Measurements from ENCODE around the gene PREX1.
"Not testable (repeated sequence)": the region's sequence is repeated elsewhere in the genome, so short reads cannot be mapped to it uniquely, and the experiment has no call there.

Gene PREX1

GRCh38 chr20:48827855-48828733, at the start of gene PREX1:
Gene PREX1, minus strand, starts transcription at chr20:48827999. Its CDS starts 139 bp downstream, at chr20:48827860.
- Mint-ChIP-seq H3K4me1 (peaks cover 42% of the 10 kb centered on the region), H3K36me3 (ENCODE audit: insufficient read depth) (peaks cover 20% of the 10 kb centered on the region), H3K4me3 (peak within 1 kb of the TSS; percentile 97), H3K27me3 (no peaks in the 10 kb centered on the region), H3K27ac (ENCODE audit: low read depth) (peak within 1 kb of the TSS; percentile 91), H3K9me3 (no peaks in the 10 kb centered on the region)
- peak; percentile 71 to 82 for DNase-seq (ENCODE audit: low spot score in 2 of 2)
- ATAC-seq (replicated peaks; ENCODE audit: extremely low read depth, poor library complexity, severe bottlenecking), result peak; percentile 49

- DNase-seq (ENCODE audit: low spot score in 2 of 2) (no peak), ATAC-seq (replicated peaks; ENCODE audit: extremely low read depth, poor library complexity, severe bottlenecking) (no peak)
- Mint-ChIP-seq H3K4me3 (no peak overlapping the region), H3K4me1 (peaks cover 12% of the 10 kb centered on the region), H3K27ac (ENCODE audit: low read depth) (no peak overlapping the region), H3K27me3 (no peaks in the 10 kb centered on the region), H3K36me3 (ENCODE audit: insufficient read depth) (no peaks in the 10 kb centered on the region), H3K9me3 (no peaks in the 10 kb centered on the region)
Measured at GRCh38 chr20:48877304-48877703, 49.5 kb upstream of the PREX1 start.

GRCh38 chr20:48875914-48876240, 48.1 kb upstream of the PREX1 start:
- Mint-ChIP-seq H3K36me3 (ENCODE audit: insufficient read depth) (no peaks in the 10 kb centered on the region), H3K9me3 (no peaks in the 10 kb centered on the region), H3K27me3 (no peaks in the 10 kb centered on the region), H3K27ac (ENCODE audit: low read depth) (no peak overlapping the region), H3K4me3 (no peak overlapping the region), H3K4me1 (peaks cover 12% of the 10 kb centered on the region)
- DNase-seq (ENCODE audit: low spot score in 2 of 2) (no peak), ATAC-seq (replicated peaks; ENCODE audit: extremely low read depth, poor library complexity, severe bottlenecking) (no peak)

- Mint-ChIP-seq H3K9me3 (no peaks in the 10 kb centered on the region), H3K4me1 (peaks cover 12% of the 10 kb centered on the region), H3K27ac (ENCODE audit: low read depth) (peak overlapping the region; percentile 56), H3K36me3 (ENCODE audit: insufficient read depth) (no peaks in the 10 kb centered on the region), H3K27me3 (no peaks in the 10 kb centered on the region), H3K4me3 (no peak overlapping the region)
- DNase-seq (ENCODE audit: low spot score in 2 of 2) (no peak), ATAC-seq (replicated peaks; ENCODE audit: extremely low read depth, poor library complexity, severe bottlenecking) (no peak)
Measured at GRCh38 chr20:48875233-48875913, 47.6 kb upstream of the PREX1 start.

- not testable (repeated sequence) for ATAC-seq (replicated peaks; ENCODE audit: extremely low read depth, poor library complexity, severe bottlenecking); H3K4me3 Mint-ChIP-seq; H3K27me3 Mint-ChIP-seq; H3K9me3 Mint-ChIP-seq; H3K36me3 Mint-ChIP-seq (ENCODE audit: insufficient read depth); H3K4me1 Mint-ChIP-seq; H3K27ac Mint-ChIP-seq (ENCODE audit: low read depth); DNase-seq (ENCODE audit: low spot score in 2 of 2)
Measured at GRCh38 chr20:48869442-48869841, 41.6 kb upstream of the PREX1 start.

GRCh38 chr20:48866936-48867335, 39.1 kb upstream of the PREX1 start:
- Mint-ChIP-seq H3K4me1 (peaks cover 6% of the 10 kb centered on the region), H3K4me3 (no peak overlapping the region), H3K9me3 (no peaks in the 10 kb centered on the region), H3K27me3 (no peaks in the 10 kb centered on the region), H3K36me3 (ENCODE audit: insufficient read depth) (no peaks in the 10 kb centered on the region), H3K27ac (ENCODE audit: low read depth) (no peak overlapping the region)
- ATAC-seq (replicated peaks; ENCODE audit: extremely low read depth, poor library complexity, severe bottlenecking) (no peak), DNase-seq (ENCODE audit: low spot score in 2 of 2) (no peak)

- no peaks in the 10 kb centered on the region for H3K36me3 Mint-ChIP-seq (ENCODE audit: insufficient read depth)
- no peak overlapping the region for H3K27ac Mint-ChIP-seq (ENCODE audit: low read depth)
- no peaks in the 10 kb centered on the region for H3K9me3 Mint-ChIP-seq
- no peaks in the 10 kb centered on the region for H3K27me3 Mint-ChIP-seq
- peaks cover 6% of the 10 kb centered on the region for H3K4me1 Mint-ChIP-seq
- H3K4me3 Mint-ChIP-seq, result no peak overlapping the region
- DNase-seq (ENCODE audit: low spot score in 2 of 2) (no peak), ATAC-seq (replicated peaks; ENCODE audit: extremely low read depth, poor library complexity, severe bottlenecking) (no peak)
Measured at GRCh38 chr20:48864738-48865318, 37.0 kb upstream of the PREX1 start.

- Mint-ChIP-seq H3K36me3 (ENCODE audit: insufficient read depth) (no peaks in the 10 kb centered on the region), H3K27ac (ENCODE audit: low read depth) (no peak overlapping the region), H3K4me3 (no peak overlapping the region), H3K9me3 (no peaks in the 10 kb centered on the region), H3K4me1 (peaks cover 6% of the 10 kb centered on the region), H3K27me3 (no peaks in the 10 kb centered on the region)
- DNase-seq (ENCODE audit: low spot score in 2 of 2) (no peak), ATAC-seq (replicated peaks; ENCODE audit: extremely low read depth, poor library complexity, severe bottlenecking) (no peak)
Measured at GRCh38 chr20:48864254-48864653, 36.5 kb upstream of the PREX1 start.

GRCh38 chr20:48862279-48862678, 34.5 kb upstream of the PREX1 start:
- Mint-ChIP-seq H3K36me3 (ENCODE audit: insufficient read depth) (no peaks in the 10 kb centered on the region), H3K4me1 (peaks cover 6% of the 10 kb centered on the region), H3K9me3 (no peaks in the 10 kb centered on the region), H3K4me3 (no peak overlapping the region), H3K27ac (ENCODE audit: low read depth) (no peak overlapping the region), H3K27me3 (no peaks in the 10 kb centered on the region)
- no peak for DNase-seq (ENCODE audit: low spot score in 2 of 2)
- no peak for ATAC-seq (replicated peaks; ENCODE audit: extremely low read depth, poor library complexity, severe bottlenecking)

- ATAC-seq (replicated peaks; ENCODE audit: extremely low read depth, poor library complexity, severe bottlenecking) (no peak), DNase-seq (ENCODE audit: low spot score in 2 of 2) (no peak)
- Mint-ChIP-seq H3K4me3 (no peak overlapping the region), H3K27me3 (no peaks in the 10 kb centered on the region), H3K27ac (ENCODE audit: low read depth) (no peak overlapping the region), H3K9me3 (no peaks in the 10 kb centered on the region), H3K36me3 (ENCODE audit: insufficient read depth) (no peaks in the 10 kb centered on the region), H3K4me1 (peaks cover 6% of the 10 kb centered on the region)
Measured at GRCh38 chr20:48861444-48861843, 33.6 kb upstream of the PREX1 start.

GRCh38 chr20:48858075-48858790, 30.4 kb upstream of the PREX1 start:
- Mint-ChIP-seq H3K9me3 (no peaks in the 10 kb centered on the region), H3K4me3 (no peak overlapping the region), H3K27ac (ENCODE audit: low read depth) (no peak overlapping the region), H3K27me3 (no peaks in the 10 kb centered on the region), H3K4me1 (peaks cover 6% of the 10 kb centered on the region), H3K36me3 (ENCODE audit: insufficient read depth) (no peaks in the 10 kb centered on the region)
- ATAC-seq (replicated peaks; ENCODE audit: extremely low read depth, poor library complexity, severe bottlenecking) (no peak), DNase-seq (ENCODE audit: low spot score in 2 of 2) (no peak)

- DNase-seq (ENCODE audit: low spot score in 2 of 2), result no peak
- H3K4me1 Mint-ChIP-seq, result no peaks in the 10 kb centered on the region
- no peaks in the 10 kb centered on the region for H3K36me3 Mint-ChIP-seq (ENCODE audit: insufficient read depth)
- no peak overlapping the region for H3K4me3 Mint-ChIP-seq
- ATAC-seq (replicated peaks; ENCODE audit: extremely low read depth, poor library complexity, severe bottlenecking), result no peak
- H3K27ac Mint-ChIP-seq (ENCODE audit: low read depth), result no peak overlapping the region
- no peaks in the 10 kb centered on the region for H3K27me3 Mint-ChIP-seq
- H3K9me3 Mint-ChIP-seq, result no peaks in the 10 kb centered on the region
Measured at GRCh38 chr20:48856130-48856529, 28.3 kb upstream of the PREX1 start.
